ENCODE measurements around the gene RACK1. TPM values are rescaled to one million over a fixed set of nuclear protein-coding genes. Genes with fewer than 3 reads are reported as not detected.

RACK1 gene
- total RNA-seq, 2 experiments from 2014 or later = 2,374 to 2,418 TPM

- POLR2A ChIA-PET = interaction anchor here (0.6 to 3.3 kb wide), 3 partner anchors 9 to 12 kb away, joined by 3 to 33 read pairs (median 4); partner anchors contain the start of gene TRIM41
- CTCF ChIA-PET = no interaction called here
Observed at GRCh38 chr5:181236954-181237641, 6.6 kb downstream of the RACK1 start.

DNA sequence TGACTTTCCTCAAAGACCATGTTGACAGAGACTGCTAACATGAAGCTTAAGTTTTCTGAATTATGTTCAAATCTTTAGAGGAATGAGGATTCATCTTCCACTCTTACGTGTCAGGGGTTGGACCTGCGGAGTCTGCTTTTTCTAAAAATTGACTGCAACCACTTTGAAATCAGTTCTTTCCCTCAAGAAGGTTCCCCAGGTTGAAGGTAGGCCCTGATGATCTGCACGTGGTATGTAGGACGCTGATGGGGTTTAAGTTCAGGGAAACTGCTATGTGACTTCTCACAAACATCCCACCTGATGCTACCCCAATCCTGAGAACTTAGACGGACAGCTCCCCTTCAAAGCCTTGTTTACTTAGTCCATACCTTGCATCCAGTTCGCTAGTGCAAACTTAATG lies 7.2 kb downstream of the RACK1 start:
- CTCF ChIA-PET = no interaction called here

GRCh38 chr5:181235689-181236366 lies 7.9 kb downstream of the RACK1 start:
- POLR2A ChIA-PET = interaction anchor here (1.1 to 3.3 kb wide), 4 partner anchors 8 to 11 kb away, joined by 4 to 33 read pairs (median 6); partner anchors contain the start of genes RACK1 and TRIM41
- CTCF ChIA-PET = no interaction called here

More for the DNA sequence above, 7.2 kb downstream of the RACK1 start:
- POLR2A ChIA-PET = interaction anchor here (0.6 to 3.3 kb wide), 3 partner anchors 9 to 13 kb away, joined by 3 to 33 read pairs (median 4); partner anchors contain the start of gene TRIM41

- POLR2A ChIA-PET = interaction anchor here (0.5 to 3.3 kb wide), 5 partner anchors 8 to 27 kb away, joined by 3 to 33 read pairs (median 4); partner anchors contain the start of genes RACK1 and TRIM41
- CTCF ChIA-PET = no interaction called here
Observed at GRCh38 chr5:181235323-181235688, 8.4 kb downstream of the RACK1 start.

- POLR2A ChIA-PET = interaction anchor here (0.5 to 3.3 kb wide), 5 partner anchors 9 to 28 kb away, joined by 3 to 33 read pairs (median 4); partner anchors contain the start of genes RACK1 and TRIM41
- CTCF ChIA-PET = no interaction called here
Observed at GRCh38 chr5:181234455-181235306, 9.0 kb downstream of the RACK1 start.

GRCh38 chr5:181233801-181234454 lies 9.8 kb downstream of the RACK1 start:
- CTCF ChIA-PET = no interaction called here
- POLR2A ChIA-PET = interaction anchor here (1.8 kb wide), 1 partner anchor 10 kb away, joined by 7 read pairs; the partner anchor contains the start of gene RACK1

DNA sequence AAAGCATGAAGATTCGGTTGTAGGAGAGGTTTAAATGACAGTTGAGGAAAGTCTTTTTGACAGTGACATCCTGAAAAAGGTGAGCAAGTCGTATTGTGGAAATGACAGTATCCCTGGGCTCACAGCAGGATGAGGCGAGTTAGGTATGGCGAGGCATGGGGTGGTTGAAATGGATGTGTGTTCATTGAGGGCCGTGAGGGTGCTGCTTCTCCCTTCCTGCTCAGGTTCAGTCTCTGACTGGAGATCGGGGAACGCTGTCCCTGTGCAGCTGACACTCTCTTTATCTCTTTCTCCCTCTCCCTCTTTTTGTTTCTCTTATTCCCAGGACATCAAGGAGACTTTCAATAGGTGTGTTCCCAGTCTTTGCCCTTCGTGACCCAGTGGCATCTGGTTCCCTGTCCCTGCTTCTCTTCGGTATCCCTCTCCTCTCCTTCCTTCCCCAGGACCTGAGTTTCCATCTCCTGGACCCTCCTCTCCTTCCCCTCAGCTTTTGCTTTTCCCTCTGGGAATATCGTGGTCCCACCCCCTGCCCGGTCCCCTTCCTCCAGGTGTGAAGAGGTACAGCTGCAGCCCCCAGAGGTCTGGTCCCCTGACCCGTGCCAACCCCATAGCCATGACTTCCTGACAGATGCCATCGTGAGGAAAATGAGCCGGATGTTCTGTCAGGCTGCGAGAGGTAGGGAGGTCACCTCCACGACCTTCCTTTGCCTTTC lies 10.5 kb downstream of the RACK1 start:
- CTCF ChIA-PET = no interaction called here
- POLR2A ChIA-PET = no interaction called here

DNA sequence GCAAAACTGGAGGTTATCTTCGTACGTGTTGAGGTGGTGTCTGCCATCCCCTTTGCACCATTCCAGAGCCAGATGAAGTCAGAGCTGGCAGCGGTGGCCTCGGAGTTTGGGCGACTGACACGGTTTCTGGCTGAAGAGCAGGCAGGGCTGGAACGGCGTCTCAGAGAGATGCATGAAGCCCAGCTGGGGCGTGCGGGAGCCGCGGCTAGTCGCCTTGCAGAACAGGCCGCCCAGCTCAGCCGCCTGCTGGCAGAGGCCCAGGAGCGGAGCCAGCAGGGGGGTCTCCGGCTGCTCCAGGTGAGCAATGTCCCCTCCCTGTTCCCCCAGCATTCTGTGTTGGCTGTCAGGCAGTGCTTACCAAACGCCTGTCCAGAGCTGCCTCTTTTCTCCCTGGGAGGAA lies 11.1 kb downstream of the RACK1 start:
- ChIA-PET CTCF (no interaction called here), POLR2A (no interaction called here)

- CTCF ChIA-PET = no interaction called here
- POLR2A ChIA-PET = interaction anchor here (0.6 kb wide), 1 partner anchor 10 kb away, joined by 6 read pairs; no protein-coding TSS in a partner anchor
Observed at GRCh38 chr5:181231432-181231831, 12.3 kb downstream of the RACK1 start.

GRCh38 chr5:181230551-181230950 lies 13.2 kb downstream of the RACK1 start:
- ChIA-PET POLR2A (no interaction called here), CTCF (interaction anchor here (0.7 to 1.0 kb wide), 2 partner anchors 9 to 45 kb away, joined by 3 to 5 read pairs; no protein-coding TSS in a partner anchor)

- POLR2A ChIA-PET = interaction anchor here (0.5 kb wide), 1 partner anchor 53 kb away, joined by 11 read pairs; no protein-coding TSS in a partner anchor
- CTCF ChIA-PET = interaction anchor here (0.7 to 1.0 kb wide), 2 partner anchors 10 to 45 kb away, joined by 3 to 5 read pairs; no protein-coding TSS in a partner anchor
Observed at GRCh38 chr5:181229996-181230395, 13.7 kb downstream of the RACK1 start.

DNA sequence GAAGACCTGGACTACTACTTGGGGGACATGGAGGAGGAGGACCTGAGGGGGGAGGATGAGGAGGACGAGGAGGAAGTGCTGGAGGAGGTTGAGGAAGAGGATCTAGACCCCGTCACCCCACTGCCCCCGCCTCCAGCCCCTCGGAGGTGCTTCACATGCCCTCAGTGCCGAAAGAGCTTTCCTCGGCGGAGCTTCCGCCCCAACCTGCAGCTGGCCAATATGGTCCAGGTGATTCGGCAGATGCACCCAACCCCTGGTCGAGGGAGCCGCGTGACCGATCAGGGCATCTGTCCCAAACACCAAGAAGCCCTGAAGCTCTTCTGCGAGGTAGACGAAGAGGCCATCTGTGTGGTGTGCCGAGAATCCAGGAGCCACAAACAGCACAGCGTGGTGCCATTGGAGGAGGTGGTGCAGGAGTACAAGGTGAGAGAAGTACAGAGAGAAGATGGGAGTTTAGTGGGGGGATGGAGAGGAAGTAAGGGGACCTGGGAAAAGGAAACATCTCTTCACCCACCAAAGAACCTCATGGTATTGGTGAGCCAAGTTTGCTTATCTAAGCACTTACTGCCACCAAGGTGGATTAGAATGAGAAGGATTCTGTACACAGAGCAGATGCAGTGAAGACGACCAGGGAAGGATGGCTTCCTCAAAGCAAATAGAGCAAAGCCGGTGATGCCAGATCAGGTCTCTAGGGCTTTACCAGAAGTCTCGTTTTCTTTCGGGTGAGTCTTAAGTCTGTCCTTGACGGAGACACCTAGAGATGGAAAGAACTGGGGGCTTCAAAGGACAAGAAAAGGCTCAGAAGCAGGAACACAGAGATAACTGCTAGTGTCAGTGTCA lies 19.1 kb downstream of the RACK1 start:
- ChIA-PET CTCF (interaction anchor here (0.8 kb wide), 1 partner anchor 36 kb away, joined by 3 read pairs; no protein-coding TSS in a partner anchor), POLR2A (interaction anchor here (0.7 to 7.1 kb wide), 8 partner anchors 11 to 37 kb away, joined by 3 to 33 read pairs (median 4); partner anchors contain the start of gene RACK1)

- ChIA-PET POLR2A (interaction anchor here (0.6 to 7.1 kb wide), 8 partner anchors 12 to 393 kb away, joined by 3 to 33 read pairs (median 5); partner anchors contain the start of genes RACK1 and TRIM7), CTCF (interaction anchor here (0.8 to 2.1 kb wide), 4 partner anchors 17 to 36 kb away, joined by 3 to 10 read pairs (median 5); no protein-coding TSS in a partner anchor)
Observed at GRCh38 chr5:181223729-181224389, 19.8 kb downstream of the RACK1 start.

DNA sequence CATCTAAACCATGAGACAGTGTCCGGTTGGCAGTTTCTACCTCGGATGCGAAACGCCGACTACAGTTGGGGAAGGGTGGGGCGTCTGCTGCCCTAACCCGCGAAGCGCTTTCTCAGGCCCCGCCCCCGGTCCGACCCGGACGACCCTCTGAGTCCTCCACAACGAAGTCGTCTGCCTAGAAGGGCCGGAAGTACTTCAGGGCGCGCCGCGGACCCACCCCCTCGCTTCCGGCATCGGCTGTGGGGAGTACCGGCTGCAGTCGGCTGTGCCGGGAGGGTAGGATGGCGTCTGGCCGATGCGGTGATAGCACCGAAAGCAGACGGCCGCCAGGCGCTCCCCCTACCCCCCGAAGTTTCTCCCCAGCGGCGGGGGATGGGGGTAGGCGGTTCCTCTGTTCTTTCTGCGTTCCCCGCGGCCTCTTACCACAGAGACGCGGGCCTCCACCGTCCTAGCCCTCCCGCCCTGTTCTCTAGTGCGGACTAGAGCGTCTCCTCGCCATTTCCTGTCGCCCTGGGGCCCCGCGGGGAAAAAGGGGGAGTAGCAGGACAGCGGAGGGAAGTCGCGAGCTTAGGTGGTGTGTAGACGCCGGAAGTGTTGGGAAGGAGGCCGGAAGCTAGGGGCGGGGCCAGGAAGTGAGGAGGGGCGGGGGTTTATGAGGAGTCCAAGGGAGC lies 20.5 kb downstream of the RACK1 start, which contains the start of gene TRIM41:
Gene TRIM41 (plus strand): TSS at position 224 of the 671 bp plus-strand sequence. CDS start 719 bp downstream, outside the sequence.
- ChIA-PET POLR2A (interaction anchor here (0.6 to 7.1 kb wide), 7 partner anchors 13 to 392 kb away, joined by 3 to 33 read pairs (median 6); partner anchors contain the start of genes RACK1 and TRIM7), CTCF (interaction anchor here (1.7 to 2.1 kb wide), 6 partner anchors 16 to 39 kb away, joined by 4 to 11 read pairs (median 8); partner anchors contain the start of gene TRIM7)

GRCh38 chr5:181222630-181223057 lies 21.1 kb downstream of the RACK1 start:
- CTCF ChIA-PET = interaction anchor here (0.8 to 2.1 kb wide), 8 partner anchors 15 to 38 kb away, joined by 3 to 11 read pairs (median 5); partner anchors contain the start of gene TRIM7
- POLR2A ChIA-PET = interaction anchor here (0.6 to 7.1 kb wide), 5 partner anchors 13 to 33 kb away, joined by 3 to 33 read pairs (median 12); partner anchors contain the start of gene RACK1
